ENCODE data around the gene NHLH1.
"Not testable (repeated sequence)": the region's sequence is repeated elsewhere in the genome, so short reads cannot be mapped to it uniquely, and the experiment has no call there.

The NHLH1 gene

GRCh38 chr1:160384812-160385211, 17.9 kb downstream of the NHLH1 start:
- not testable (repeated sequence) for DNase-seq

- DNase-seq: not testable (repeated sequence)
These were observed 21.5 kb downstream of the NHLH1 start for GRCh38 chr1:160388406-160388805.

GRCh38 chr1:160394673-160395072, 27.8 kb downstream of the NHLH1 start:
- no peak for DNase-seq

- no peak for DNase-seq
These were observed 30.8 kb downstream of the NHLH1 start for GRCh38 chr1:160397651-160398050.

- DNase-seq: no peak
These were observed 32.0 kb downstream of the NHLH1 start for GRCh38 chr1:160398823-160399222.

- DNase-seq: no peak
These were observed 32.8 kb downstream of the NHLH1 start for GRCh38 chr1:160399544-160400222.

- DNase-seq: peak in 1 of 2 donors; percentile 58
These were observed 33.4 kb downstream of the NHLH1 start, which contains the start of gene VANGL2 for GRCh38 chr1:160400223-160400645. VANGL2 (plus strand) TSS chr1:160400564; CDS start chr1:160415838, 15,274 bp downstream.

GRCh38 chr1:160400646-160401486, 34.0 kb downstream of the NHLH1 start:
- DNase-seq: no peak

GRCh38 chr1:160401487-160401805, 34.6 kb downstream of the NHLH1 start:
- DNase-seq: no peak

GRCh38 chr1:160402001-160402795, 35.3 kb downstream of the NHLH1 start:
- DNase-seq: no peak

- no peak for DNase-seq
These were observed 36.4 kb downstream of the NHLH1 start for GRCh38 chr1:160403244-160403643.

GRCh38 chr1:160404094-160404493, 37.2 kb downstream of the NHLH1 start:
- DNase-seq: no peak

GRCh38 chr1:160405331-160405877, 38.5 kb downstream of the NHLH1 start:
- DNase-seq: no peak

- no peak for DNase-seq
These were observed 39.5 kb downstream of the NHLH1 start for GRCh38 chr1:160406131-160406968.

GRCh38 chr1:160407839-160408801, 41.2 kb downstream of the NHLH1 start:
- no peak for DNase-seq

- no peak for DNase-seq
These were observed 42.0 kb downstream of the NHLH1 start for GRCh38 chr1:160408864-160409263.

GRCh38 chr1:160409486-160409885, 42.6 kb downstream of the NHLH1 start:
- DNase-seq: no peak

- DNase-seq: no peak
These were observed 43.6 kb downstream of the NHLH1 start for GRCh38 chr1:160410406-160411005.

- DNase-seq: no peak
These were observed 44.6 kb downstream of the NHLH1 start for GRCh38 chr1:160411271-160412027.

GRCh38 chr1:160412028-160412362, 45.1 kb downstream of the NHLH1 start:
- no peak for DNase-seq
